Fibroblast of lung (primary cell): ENCODE results near the gene CDC42SE1.

Experiments used
- CTCF ChIP-seq, 2 donors: IDR thresholded peaks in 1 of 2; conservative IDR thresholded peaks in 1 of 2; 1 replicate in 1 of 2; 2 replicates in 1 of 2; pipeline ENCODE4 v1.5.1; 2011 to 2012; ENCODE audit warnings: low read length in 2 of 2, control low read depth in 1 of 2, inconsistent platforms in 1 of 2, low read depth in 1 of 2, mild to moderate bottlenecking in 1 of 2
- EZH2 ChIP-seq: IDR thresholded peaks from 2 replicates; pipeline ENCODE4 v1.5.1; 2012; ENCODE audit warnings: low read length, control low read depth, mild to moderate bottlenecking; ENCODE audit errors: missing control alignments

- TF ChIP-seq CTCF (conservative IDR thresholded peaks at IDR 0.05 in 1 of 2, IDR thresholded peaks at IDR 0.05 in 1 of 2; ENCODE audit: low read depth in 1 of 2, low read length in 2 of 2) (peak; percentile 36 to 52), EZH2 (no peak)
These were observed 11.3 kb downstream of the CDC42SE1 start for GRCh38 chr1:151047925-151048644.
